IMR-90 (cell line): ENCODE results near the gene KDM5B. TPM values are rescaled to one million over a fixed set of nuclear protein-coding genes. Genes with fewer than 3 reads are reported as not detected.

ENCODE experiments used
- ATAC-seq: fragments of 200-7000 bp; cut with Tn5 transposase; 2 replicates; pipeline ENCODE4 v1.9.1; 2020; ENCODE audit warnings: low read depth, mild to moderate bottlenecking, moderate library complexity
- BruUV-seq: library from RNA; stranded (reverse); fragments of 400-500 nt; replicated peaks from 2 replicates; lab custom pipeline; 2021; lab: Mats Ljungman, UMichigan
- CTCF ChIA-PET: fragments of 300-600 bp; formaldehyde crosslinking; extraction: SDS; loops from one replicate; lab custom pipeline; 2021; ENCODE audit warnings: antibody characterized with exemption; lab: Yijun Ruan, JAX
- POLR2A ChIA-PET: fragments of 300-600 bp; sonication (Branson Sonifier 250); formaldehyde crosslinking; loops from one replicate; lab custom pipeline; 2022; ENCODE audit warnings: antibody characterized with exemption; ENCODE audit not compliant: unreplicated experiment; lab: Charles Lee
- DNase-seq: peaks from one replicate; pipeline ENCODE4 v3.0.0; 2013
- H2AFZ ChIP-seq: replicated peaks from 2 replicates; pipeline ENCODE3; 2013; ENCODE audit warnings: low read length, mild to moderate bottlenecking; ENCODE audit not compliant: poor library complexity
- H2AK5ac ChIP-seq: 2 replicates; pipeline ENCODE4 v1.6.1; 2013; ENCODE audit warnings: low read depth, low read length, inconsistent platforms
- H2AK9ac ChIP-seq: replicated peaks from 2 replicates; pipeline ENCODE3; 2013; ENCODE audit warnings: mild to moderate bottlenecking, low read depth, low read length, moderate library complexity; ENCODE audit not compliant: poor library complexity
- H2BK120ac ChIP-seq: 2 replicates; pipeline ENCODE4 v1.6.1; 2013; ENCODE audit warnings: low read depth, low read length, inconsistent platforms
- H2BK15ac ChIP-seq: 3 replicates; pipeline ENCODE4 v1.6.1; 2013; ENCODE audit warnings: low read depth, low read length, inconsistent platforms
- H2BK20ac ChIP-seq: 2 replicates; pipeline ENCODE4 v1.6.1; 2013; ENCODE audit warnings: low read depth, mild to moderate bottlenecking, inconsistent platforms, low read length, moderate library complexity
- H2BK5ac ChIP-seq: 2 replicates; pipeline ENCODE4 v1.6.1; 2013; ENCODE audit warnings: mild to moderate bottlenecking, low read depth, low read length, inconsistent platforms; ENCODE audit not compliant: poor library complexity, severe bottlenecking
- H3K14ac ChIP-seq: replicated peaks from 2 replicates; pipeline ENCODE4 v1.6.1; 2013; ENCODE audit warnings: low read depth, low read length, inconsistent platforms
- H3K18ac ChIP-seq: 2 replicates; pipeline ENCODE4 v1.6.1; 2013; ENCODE audit warnings: low read depth, low read length, control low read depth
- H3K23ac ChIP-seq: 2 replicates; pipeline ENCODE4 v1.6.1; 2013; ENCODE audit warnings: low read depth, low read length, inconsistent platforms
- H3K27ac ChIP-seq: 2 replicates; pipeline ENCODE4 v1.5.1; 2013; ENCODE audit warnings: mild to moderate bottlenecking, control low read depth, low read length; ENCODE audit not compliant: insufficient read depth
- H3K27me3 ChIP-seq: 2 replicates; pipeline ENCODE4 v1.6.1; 2013; ENCODE audit warnings: low read length; ENCODE audit not compliant: control insufficient read depth, insufficient read depth
- H3K36me3 ChIP-seq: 2 replicates; pipeline ENCODE4 v1.6.1; 2013; ENCODE audit warnings: low read length, mixed read lengths; ENCODE audit not compliant: control insufficient read depth, insufficient read depth
- H3K4ac ChIP-seq: 2 replicates; pipeline ENCODE4 v1.6.1; 2013; ENCODE audit warnings: low read depth, low read length, inconsistent platforms
- H3K4me1 ChIP-seq: 2 replicates; pipeline ENCODE4 v1.6.1; 2013; ENCODE audit warnings: low read length, mixed read lengths; ENCODE audit not compliant: control insufficient read depth, insufficient read depth
- H3K4me2 ChIP-seq: 2 replicates; pipeline ENCODE4 v1.6.1; 2013; ENCODE audit warnings: low read depth, mild to moderate bottlenecking, control low read depth, low read length, moderate library complexity
- H3K4me3 ChIP-seq: 2 replicates; pipeline ENCODE4 v1.5.1; 2013; ENCODE audit warnings: low read depth, mild to moderate bottlenecking, control low read depth, low read length, moderate library complexity; ENCODE audit not compliant: insufficient read depth
- H3K56ac ChIP-seq: 2 replicates; pipeline ENCODE4 v1.6.1; 2013; ENCODE audit warnings: low read length, inconsistent platforms; ENCODE audit not compliant: insufficient read depth; ENCODE audit errors: extremely low read depth
- H3K79me1 ChIP-seq, 2 experiments: 2 replicates each; pipeline ENCODE4 v1.6.1; 2013; ENCODE audit warnings: low read length in 2 of 2, inconsistent platforms in 1 of 2, low read depth in 1 of 2
- H3K9ac ChIP-seq: 2 replicates; pipeline ENCODE4 v1.6.1; 2013; ENCODE audit warnings: low read depth, low read length, control low read depth
- H3K9me1 ChIP-seq: 2 replicates; pipeline ENCODE4 v1.6.1; 2013; ENCODE audit warnings: low read length, inconsistent platforms; ENCODE audit not compliant: insufficient read depth
- H3K9me3 ChIP-seq: 2 replicates; pipeline ENCODE4 v1.6.1; 2013; ENCODE audit warnings: low read length; ENCODE audit not compliant: control insufficient read depth, insufficient read depth
- H4K20me1 ChIP-seq: 2 replicates; pipeline ENCODE4 v1.6.1; 2013; ENCODE audit warnings: low read length, inconsistent platforms; ENCODE audit not compliant: insufficient read depth
- H4K5ac ChIP-seq: 2 replicates; pipeline ENCODE4 v1.6.1; 2013; ENCODE audit warnings: mild to moderate bottlenecking, low read depth, low read length, control low read depth
- H4K8ac ChIP-seq, 2 experiments: 2 replicates each; pipeline ENCODE4 v1.6.1; 2013; ENCODE audit warnings: low read depth in 2 of 2, low read length in 2 of 2, control low read depth in 1 of 2, inconsistent platforms in 1 of 2
- H4K91ac ChIP-seq: 2 replicates; pipeline ENCODE4 v1.6.1; 2013; ENCODE audit warnings: low read depth, low read length, inconsistent platforms; ENCODE audit not compliant: insufficient read depth
- BHLHE40 ChIP-seq: fragments of 150-350 bp; IDR thresholded peaks from 2 replicates; pipeline ENCODE4 v1.6.1; 2016; ENCODE audit warnings: mild to moderate bottlenecking, low read depth, low read length
- CHD1 ChIP-seq: IDR thresholded peaks from 2 replicates; pipeline ENCODE4 v1.6.1; 2012; ENCODE audit warnings: low read depth, low read length, improper control_type of control experiment
- MAFK ChIP-seq: IDR thresholded peaks from 2 replicates; pipeline ENCODE4 v1.6.1; 2012; ENCODE audit warnings: low read depth, low read length, improper control_type of control experiment
- NFE2L2 ChIP-seq: fragments of 150-350 bp; IDR thresholded peaks from 2 replicates; pipeline ENCODE4 v1.6.1; 2016; ENCODE audit warnings: low read depth, mild to moderate bottlenecking, low read length
- POLR2A ChIP-seq: IDR thresholded peaks from 2 replicates; pipeline ENCODE4 v1.6.1; 2012; ENCODE audit warnings: mild to moderate bottlenecking, low read depth, low read length
- RAD21 ChIP-seq: IDR thresholded peaks from 2 replicates; pipeline ENCODE4 v1.6.1; 2012; ENCODE audit warnings: low read length, improper control_type of control experiment
- RFX5 ChIP-seq: IDR thresholded peaks from 2 replicates; pipeline ENCODE4 v1.8.0; 2012; ENCODE audit warnings: low read depth, mild to moderate bottlenecking, low read length, moderate library complexity
- SMC3 ChIP-seq: fragments of 150-350 bp; IDR thresholded peaks from 2 replicates; pipeline ENCODE4 v1.6.1; 2016; ENCODE audit warnings: low read depth, mild to moderate bottlenecking, antibody characterized with exemption, low read length, moderate library complexity
- WGBS, 2 experiments: methylation state at CpG; one replicate each; pipeline versions ENCODE4 v1.1.5 to v1.1.7; 2013; ENCODE audit warnings: missing lambda C conversion rate in 2 of 2; ENCODE audit not compliant: insufficient read length in 1 of 2; ENCODE audit errors: extremely low coverage in 2 of 2; 5-methylcytosine and 5-hydroxymethylcytosine counted together
- dilution Hi-C: fragments of 300-500 bp; cut with HindIII; formaldehyde crosslinking; loops from one replicate; pipeline ENCODE4 v1.14.3; 2018; ENCODE audit warnings: low sequenced_read_pairs; ENCODE audit not compliant: unreplicated experiment
- in situ Hi-C: fragments of 300-500 bp; cut with MboI; formaldehyde crosslinking; loops from 3 replicates; pipeline ENCODE4 v1.14.3; 2019; ENCODE audit warnings: low sequenced_read_pairs, inconsistent platforms, mixed read lengths
- intact Hi-C: fragments of 100-400 bp; cut with micrococcal nuclease; formaldehyde crosslinking; loops from 2 replicates; pipeline ENCODE4 v1.10.0; 2022
- polyA plus RNA-seq, 3 experiments: library from polyadenylated mRNA; depleted of rRNA; stranded (reverse); fragments of >200 nt; gene quantifications; 2 replicates each; pipeline ENCODE4 v1.2.3, GENCODE V29; 2012; ENCODE audit warnings: low replicate concordance in 1 of 3
- total RNA-seq: library from RNA; depleted of rRNA; stranded (reverse); fragments of >200 nt; gene quantifications from 2 replicates; pipeline ENCODE4 v1.2.3, GENCODE V29; 2012
- TF ChIP-seq, protein P1 (sequence below): fragments of 150-350 bp; IDR thresholded peaks from 2 replicates; pipeline ENCODE4 v1.6.1; 2017; ENCODE audit warnings: mild to moderate bottlenecking, antibody characterized with exemption, low read length, low read depth

Gene KDM5B
- total and polyA plus RNA-seq, 2 of the 4 experiments (the other 2 are of a cell fraction) = 28.8 to 82.1 TPM

DNA sequence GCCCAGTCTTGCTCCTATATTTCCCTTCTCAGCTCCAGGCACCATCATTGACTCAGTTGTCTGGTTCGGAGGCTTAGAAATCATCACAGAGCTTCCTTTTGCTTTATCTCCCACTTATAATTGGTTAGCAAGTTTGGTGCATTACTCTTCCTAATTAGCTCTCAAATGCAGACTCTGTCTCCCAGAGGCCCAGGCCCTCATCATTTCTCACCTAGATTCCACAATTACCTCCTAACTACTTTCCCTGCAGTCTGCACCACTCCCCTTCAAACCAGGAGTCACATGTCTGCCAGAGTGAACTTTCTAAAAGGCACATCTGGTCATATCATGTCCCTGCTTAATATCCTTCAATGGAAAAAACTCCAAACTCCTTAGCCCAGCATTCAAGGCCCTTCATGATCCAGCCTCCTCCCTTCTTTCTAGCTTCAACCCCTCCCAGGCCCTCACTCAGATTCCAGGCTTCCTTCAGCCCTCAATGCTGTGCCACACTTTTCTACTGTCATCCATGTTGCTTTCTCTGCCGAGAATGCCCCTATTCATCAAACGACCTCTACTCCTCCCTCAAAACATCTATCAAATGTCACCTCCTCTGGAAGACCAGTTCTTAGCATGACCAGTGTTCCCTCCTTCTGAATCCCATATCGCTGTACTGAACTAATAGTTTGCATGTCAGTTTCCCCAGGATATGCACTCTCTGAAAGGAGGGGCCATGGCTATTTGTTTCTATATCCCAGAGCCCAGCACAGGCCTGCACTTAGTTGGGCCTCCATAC, 128.6 kb downstream of the KDM5B start (continued):
- TF ChIP-seq, protein P1, sequence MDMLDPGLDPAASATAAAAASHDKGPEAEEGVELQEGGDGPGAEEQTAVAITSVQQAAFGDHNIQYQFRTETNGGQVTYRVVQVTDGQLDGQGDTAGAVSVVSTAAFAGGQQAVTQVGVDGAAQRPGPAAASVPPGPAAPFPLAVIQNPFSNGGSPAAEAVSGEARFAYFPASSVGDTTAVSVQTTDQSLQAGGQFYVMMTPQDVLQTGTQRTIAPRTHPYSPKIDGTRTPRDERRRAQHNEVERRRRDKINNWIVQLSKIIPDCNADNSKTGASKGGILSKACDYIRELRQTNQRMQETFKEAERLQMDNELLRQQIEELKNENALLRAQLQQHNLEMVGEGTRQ = no peak

DNA sequence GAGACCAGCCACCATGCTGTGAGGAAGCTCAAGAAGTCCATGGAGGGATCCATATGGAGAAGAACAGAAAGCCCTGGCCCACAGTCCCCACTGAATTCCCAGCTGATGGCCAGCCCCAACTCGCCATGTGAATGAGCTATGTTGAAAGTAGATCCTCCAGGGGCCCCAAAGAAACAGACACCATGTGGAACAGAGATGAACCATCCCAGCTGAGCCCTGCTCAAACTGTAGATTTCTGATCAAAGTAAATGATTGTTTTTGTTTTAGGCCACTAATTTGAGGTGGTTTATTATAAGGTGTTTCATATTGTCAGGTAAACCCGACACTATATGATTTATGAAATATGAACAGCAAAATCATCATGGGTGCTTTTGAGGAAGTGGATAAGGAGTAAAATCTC, 130.8 kb downstream of the KDM5B start:
- Histone ChIP-seq H3K9ac (no peak overlapping the region), H3K4me2 (no peak overlapping the region), H3K9me3 (peaks cover 7% of the 10 kb centered on the region; the same call in 1 of the 2 replicates), H3K18ac (no peak overlapping the region), H2AK9ac (no peak overlapping the region), H2AFZ (no peak overlapping the region), H2BK120ac (no peak overlapping the region), H3K56ac (no peak overlapping the region), H3K27me3 (peaks cover 66% of the 10 kb centered on the region), H2AK5ac (no peak overlapping the region), H2BK15ac (no peak overlapping the region), H3K4ac (no peak overlapping the region), H3K4me1 (no peaks in the 10 kb centered on the region), H3K14ac (no peak overlapping the region), H3K27ac (no peak overlapping the region), H2BK20ac (no peak overlapping the region), H4K8ac (no peak overlapping the region), H4K91ac (no peak overlapping the region), H3K4me3 (no peak overlapping the region), H3K23ac (no peak overlapping the region), H2BK5ac (no peak overlapping the region), H4K20me1 (no peaks in the 10 kb centered on the region), H4K5ac (no peak overlapping the region), H3K9me1 (no peaks in the 10 kb centered on the region), H3K79me1 (no peaks in the 10 kb centered on the region), H3K36me3 (no peaks in the 10 kb centered on the region)
- dilution Hi-C loops (no loop called here), intact Hi-C loops (no loop called here), in situ Hi-C loops (no loop called here)
- no CpG with 5 or more reads among the region's 2 CpGs for WGBS, 2 experiments
- DNase-seq (no peak), ATAC-seq (no peak)
- ChIA-PET CTCF (no interaction called here), POLR2A (no interaction called here)
- TF ChIP-seq MAFK (no peak), BHLHE40 (no peak), CHD1 (no peak), NFE2L2 (no peak), RFX5 (no peak), SMC3 (no peak), POLR2A (no peak), RAD21 (no peak)
- TF ChIP-seq, protein P1 = no peak
- BruUV-seq = no TSS peak
